Activated CD4-positive, alpha-beta T cell treated with anti-CD3 and anti-CD28 coated beads, Interleukin-2, amount 50 U/mL, for 24 hours (primary cell): ENCODE measurements around the gene CAD.

Experiments
- DNase-seq, 2 donors: peaks; one replicate each; pipeline ENCODE4 v3.0.0-alpha.2; 2020; ENCODE audit warnings: low read depth in 1 of 2, low spot score in 1 of 2

The CAD gene

GRCh38 chr2:27222407-27222806 is 5.2 kb downstream of the CAD start:
- no peak for DNase-seq

DNA sequence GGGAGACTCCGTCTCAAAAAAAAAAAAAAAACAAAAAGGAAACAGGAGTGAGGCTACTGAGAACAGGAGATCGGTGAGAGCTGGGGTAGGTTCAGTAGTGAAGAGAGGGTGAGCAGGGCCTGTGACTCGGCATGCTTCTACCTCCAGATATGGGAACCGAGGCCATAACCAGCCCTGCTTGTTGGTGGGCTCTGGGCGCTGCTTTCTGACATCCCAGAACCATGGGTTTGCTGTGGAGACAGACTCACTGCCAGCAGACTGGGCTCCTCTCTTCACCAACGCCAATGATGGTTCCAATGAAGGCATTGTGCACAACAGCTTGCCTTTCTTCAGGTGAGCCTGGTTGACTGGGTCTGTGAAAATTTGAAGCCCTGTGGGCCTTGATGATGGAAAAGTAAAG is 6.2 kb downstream of the CAD start:
- DNase-seq: no peak

- no peak for DNase-seq
Measured at GRCh38 chr2:27225526-27225925, 8.4 kb downstream of the CAD start.

DNA sequence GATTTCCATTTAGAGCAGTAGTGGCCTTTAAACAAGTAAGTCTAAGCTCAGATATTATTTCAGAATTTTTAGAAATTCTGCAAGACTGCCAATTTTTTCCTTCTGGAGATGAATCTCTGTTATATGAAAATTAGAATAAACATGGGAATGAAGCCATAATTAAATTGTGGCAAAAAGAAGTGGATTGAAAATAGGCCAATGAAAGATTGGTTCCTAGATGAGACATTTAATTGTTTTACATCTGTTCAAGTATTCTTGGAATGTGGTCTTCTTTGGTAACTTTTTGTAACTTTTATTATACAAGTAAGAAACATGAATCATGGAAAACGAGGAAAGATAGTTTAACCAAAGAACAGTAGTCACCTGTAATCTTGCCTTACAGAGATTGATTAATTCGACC is 10.3 kb downstream of the CAD start:
- no peak for DNase-seq

DNA sequence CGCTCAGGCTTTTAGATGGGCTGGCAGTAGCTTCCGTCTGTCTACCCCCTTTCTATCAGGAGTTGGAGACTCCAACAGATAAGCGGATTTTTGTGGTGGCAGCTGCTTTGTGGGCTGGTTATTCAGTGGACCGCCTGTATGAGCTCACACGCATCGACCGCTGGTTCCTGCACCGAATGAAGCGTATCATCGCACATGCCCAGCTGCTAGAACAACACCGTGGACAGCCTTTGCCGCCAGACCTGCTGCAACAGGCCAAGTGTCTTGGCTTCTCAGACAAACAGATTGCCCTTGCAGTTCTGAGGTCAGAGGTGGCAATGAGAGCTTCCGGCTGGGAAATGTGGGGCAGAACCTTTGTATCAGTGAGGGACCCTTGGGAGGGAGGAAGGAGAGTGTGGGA is 14.8 kb downstream of the CAD start:
- no peak for DNase-seq

DNA sequence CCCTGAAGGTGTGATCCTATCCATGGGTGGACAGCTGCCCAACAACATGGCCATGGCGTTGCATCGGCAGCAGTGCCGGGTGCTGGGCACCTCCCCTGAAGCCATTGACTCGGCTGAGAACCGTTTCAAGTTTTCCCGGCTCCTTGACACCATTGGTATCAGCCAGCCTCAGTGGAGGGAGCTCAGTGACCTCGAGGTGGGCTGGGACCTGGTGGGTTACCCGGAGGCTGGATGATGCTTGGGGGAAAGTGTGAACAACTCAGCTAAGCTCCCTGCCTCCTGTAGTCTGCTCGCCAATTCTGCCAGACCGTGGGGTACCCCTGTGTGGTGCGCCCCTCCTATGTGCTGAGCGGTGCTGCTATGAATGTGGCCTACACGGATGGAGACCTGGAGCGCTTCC is 16.2 kb downstream of the CAD start:
- DNase-seq: no peak

DNA sequence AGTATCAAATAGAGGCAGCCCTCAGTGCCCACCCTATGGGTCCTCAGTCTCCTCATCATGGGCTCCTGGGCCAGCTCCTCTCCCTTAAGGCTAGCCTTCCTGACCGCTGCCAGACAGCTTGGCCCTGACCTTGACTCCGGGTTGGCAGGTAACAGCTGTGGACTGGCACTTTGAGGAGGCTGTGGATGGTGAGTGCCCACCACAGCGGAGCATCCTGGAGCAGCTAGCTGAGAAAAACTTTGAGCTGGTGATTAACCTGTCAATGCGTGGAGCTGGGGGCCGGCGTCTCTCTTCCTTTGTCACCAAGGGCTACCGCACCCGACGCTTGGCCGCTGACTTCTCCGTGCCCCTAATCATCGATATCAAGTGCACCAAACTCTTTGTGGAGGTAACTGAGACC is 19.0 kb downstream of the CAD start:
- no peak for DNase-seq

DNA sequence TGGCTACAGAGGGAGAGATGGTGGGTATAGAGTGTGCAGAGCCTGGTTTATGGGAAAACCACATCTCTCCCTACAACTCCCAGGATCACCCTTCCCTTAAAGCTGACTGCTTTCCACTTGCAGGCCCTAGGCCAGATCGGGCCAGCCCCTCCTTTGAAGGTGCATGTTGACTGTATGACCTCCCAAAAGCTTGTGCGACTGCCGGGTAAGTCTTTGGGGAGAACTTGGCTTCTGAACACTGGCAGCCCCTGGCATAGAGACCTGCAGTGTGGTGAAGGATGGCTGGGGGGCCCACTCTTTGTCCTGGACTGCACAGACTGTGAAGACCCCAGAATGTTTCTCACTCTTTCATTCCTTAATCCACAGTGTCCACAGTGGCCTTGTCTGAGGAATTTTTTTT is 19.5 kb downstream of the CAD start:
- no peak for DNase-seq

- no peak for DNase-seq
Measured at GRCh38 chr2:27237341-27237945, 20.3 kb downstream of the CAD start.

DNA sequence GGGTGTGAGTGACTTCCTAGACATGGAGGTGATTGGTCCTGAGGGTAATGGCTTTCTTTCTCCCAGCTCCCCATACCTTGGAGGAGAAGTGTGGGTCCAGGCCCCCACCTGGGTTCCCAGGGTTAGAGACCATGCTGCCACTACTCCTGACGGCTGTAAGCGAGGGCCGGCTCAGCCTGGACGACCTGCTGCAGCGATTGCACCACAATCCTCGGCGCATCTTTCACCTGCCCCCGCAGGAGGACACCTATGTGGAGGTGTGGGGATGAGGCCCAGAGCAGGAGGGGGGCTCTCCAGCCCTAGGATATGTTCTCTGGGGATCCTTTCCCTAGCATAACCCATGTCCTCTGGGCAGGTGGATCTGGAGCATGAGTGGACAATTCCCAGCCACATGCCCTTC is 21.8 kb downstream of the CAD start:
- DNase-seq: no peak

DNA sequence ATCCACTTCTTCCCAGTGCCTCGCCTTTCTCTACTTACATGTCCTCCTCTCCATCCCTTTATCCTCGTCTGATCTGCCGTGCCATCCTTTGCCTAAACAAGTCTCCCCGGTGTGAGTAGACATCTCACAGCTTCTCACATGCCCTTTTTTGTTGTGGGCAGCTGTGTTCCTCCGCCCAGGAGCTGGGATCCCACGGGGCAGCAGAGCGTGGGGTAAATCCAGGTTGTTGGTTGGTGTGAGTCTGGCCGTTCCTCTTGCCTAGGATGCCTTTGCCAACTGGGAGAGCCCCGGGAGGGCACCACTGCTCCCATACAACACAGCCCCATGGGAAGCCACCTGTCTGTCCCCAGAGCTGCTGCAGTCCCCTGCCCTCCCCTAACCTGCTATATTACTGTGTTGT is 23.2 kb downstream of the CAD start:
- DNase-seq: no peak

DNA sequence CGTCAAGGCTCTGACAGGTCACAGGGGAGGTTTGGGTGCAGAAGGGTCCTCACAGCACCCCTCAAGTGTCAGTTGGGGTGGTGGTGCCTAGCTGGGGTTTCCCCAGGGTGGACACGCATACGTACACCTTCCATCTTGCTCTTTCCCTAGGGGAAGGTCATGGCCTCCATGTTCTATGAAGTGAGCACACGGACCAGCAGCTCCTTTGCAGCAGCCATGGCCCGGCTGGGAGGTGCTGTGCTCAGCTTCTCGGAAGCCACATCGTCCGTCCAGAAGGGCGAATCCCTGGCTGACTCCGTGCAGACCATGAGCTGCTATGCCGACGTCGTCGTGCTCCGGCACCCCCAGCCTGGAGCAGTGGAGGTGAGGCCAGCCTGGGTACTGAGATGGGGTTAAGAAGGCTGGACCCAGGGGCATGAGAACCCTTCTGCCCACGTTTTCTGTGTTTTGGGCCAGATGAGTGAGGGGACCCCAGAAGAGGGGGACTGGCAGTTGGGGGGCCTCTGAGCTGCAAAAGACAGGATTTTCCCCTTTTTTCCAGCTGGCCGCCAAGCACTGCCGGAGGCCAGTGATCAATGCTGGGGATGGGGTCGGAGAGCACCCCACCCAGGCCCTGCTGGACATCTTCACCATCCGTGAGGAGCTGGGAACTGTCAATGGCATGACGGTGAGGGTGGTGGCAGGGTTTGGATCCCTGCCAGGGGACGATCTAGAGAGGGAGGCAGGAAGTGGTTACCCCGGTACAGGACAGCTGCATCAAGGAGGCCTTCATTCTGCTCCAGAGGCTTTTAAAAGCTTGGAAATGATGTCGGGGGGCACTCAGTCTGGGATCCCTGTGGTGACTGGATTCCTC is 24.8 kb downstream of the CAD start:
- no peak for DNase-seq

DNA sequence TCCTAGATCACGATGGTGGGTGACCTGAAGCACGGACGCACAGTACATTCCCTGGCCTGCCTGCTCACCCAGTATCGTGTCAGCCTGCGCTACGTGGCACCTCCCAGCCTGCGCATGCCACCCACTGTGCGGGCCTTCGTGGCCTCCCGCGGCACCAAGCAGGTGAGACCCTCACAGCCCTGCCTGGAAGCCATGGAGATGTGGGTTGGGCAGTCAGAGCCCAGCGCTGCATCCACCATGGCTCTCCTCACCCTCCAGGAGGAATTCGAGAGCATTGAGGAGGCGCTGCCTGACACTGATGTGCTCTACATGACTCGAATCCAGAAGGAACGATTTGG is 25.4 kb downstream of the CAD start:
- no peak for DNase-seq

GRCh38 chr2:27243391-27244130 is 26.4 kb downstream of the CAD start:
- no peak for DNase-seq

GRCh38 chr2:27245116-27245515 is 27.9 kb downstream of the CAD start:
- DNase-seq: no peak

GRCh38 chr2:27245626-27246025 is 28.5 kb downstream of the CAD start:
- no peak for DNase-seq

DNA sequence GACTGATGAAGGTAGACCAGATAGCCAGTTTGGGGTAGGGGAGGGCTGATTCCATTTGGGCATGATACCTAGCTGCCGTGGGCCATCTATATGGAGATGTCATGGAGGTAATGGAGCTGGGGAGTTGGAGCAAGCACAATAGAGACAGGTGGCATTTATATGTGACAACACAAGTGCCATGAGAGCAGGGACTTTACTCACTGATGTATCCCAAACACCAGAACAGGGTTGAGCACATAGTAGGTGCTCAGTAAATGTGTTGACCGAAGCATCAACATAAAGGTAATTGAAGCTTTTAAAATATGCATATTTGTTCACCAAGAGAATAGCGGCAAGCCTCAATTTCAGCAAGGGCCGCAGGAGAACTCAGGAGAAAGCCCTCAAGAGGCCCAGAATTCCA is 30.7 kb downstream of the CAD start:
- DNase-seq: no peak

- DNase-seq: no peak
Measured at GRCh38 chr2:27249159-27249890, 32.2 kb downstream of the CAD start.

- DNase-seq: no peak
Measured at GRCh38 chr2:27249891-27250651, 32.9 kb downstream of the CAD start.

GRCh38 chr2:27250652-27251379 is 33.6 kb downstream of the CAD start:
- no peak for DNase-seq
